ENCODE data around the gene AFDN.

The AFDN gene

GRCh38 chr6:167840526-167841179 is 13.9 kb downstream of the AFDN start:
- TF ChIP-seq CTCF (conservative IDR thresholded peaks at IDR 0.05; ENCODE audit: control insufficient read depth, insufficient read depth, low read depth, low read length) = no peak
- DNase-seq (ENCODE audit: low read depth) = no peak
- no peak overlapping the region for H3K4me3 ChIP-seq (ENCODE audit: control insufficient read depth, low read depth, low read length)

- H3K4me3 ChIP-seq (ENCODE audit: control insufficient read depth, low read depth, low read length) = no peak overlapping the region
- TF ChIP-seq CTCF (conservative IDR thresholded peaks at IDR 0.05; ENCODE audit: control insufficient read depth, insufficient read depth, low read depth, low read length) = no peak
- DNase-seq (ENCODE audit: low read depth) = no peak
Observed at GRCh38 chr6:167841981-167842380, 15.3 kb downstream of the AFDN start.

- TF ChIP-seq CTCF (conservative IDR thresholded peaks at IDR 0.05; ENCODE audit: control insufficient read depth, insufficient read depth, low read depth, low read length) = no peak
- DNase-seq (ENCODE audit: low read depth) = no peak
- no peak overlapping the region for H3K4me3 ChIP-seq (ENCODE audit: control insufficient read depth, low read depth, low read length)
Observed at GRCh38 chr6:167842457-167842856, 15.7 kb downstream of the AFDN start.

GRCh38 chr6:167843023-167843422 is 16.3 kb downstream of the AFDN start:
- TF ChIP-seq CTCF (conservative IDR thresholded peaks at IDR 0.05; ENCODE audit: control insufficient read depth, insufficient read depth, low read depth, low read length) = no peak
- DNase-seq (ENCODE audit: low read depth) = no peak
- no peak overlapping the region for H3K4me3 ChIP-seq (ENCODE audit: control insufficient read depth, low read depth, low read length)

GRCh38 chr6:167845856-167846255 is 19.1 kb downstream of the AFDN start:
- TF ChIP-seq CTCF (conservative IDR thresholded peaks at IDR 0.05; ENCODE audit: control insufficient read depth, insufficient read depth, low read depth, low read length) = no peak
- no peak for DNase-seq (ENCODE audit: low read depth)

GRCh38 chr6:167846997-167847606 is 20.4 kb downstream of the AFDN start:
- H3K4me3 ChIP-seq (ENCODE audit: control insufficient read depth, low read depth, low read length) = no peak overlapping the region
- peak; percentile 56 for DNase-seq (ENCODE audit: low read depth)
- no peak for TF ChIP-seq CTCF (conservative IDR thresholded peaks at IDR 0.05; ENCODE audit: control insufficient read depth, insufficient read depth, low read depth, low read length)

More at GRCh38 chr6:167845856-167846255, 19.1 kb downstream of the AFDN start:
- no peak overlapping the region for H3K4me3 ChIP-seq (ENCODE audit: control insufficient read depth, low read depth, low read length)

All from fibroblast of mammary gland (primary cell).